Panc1 (cell line): Measurements from ENCODE around the gene CACFD1. TPM values are rescaled to one million over a fixed set of nuclear protein-coding genes. Genes with fewer than 3 reads are reported as not detected.

ENCODE experiments used
- ATAC-seq: fragments of 200-7000 bp; cut with Tn5 transposase; 2 replicates; pipeline ENCODE4 v1.9.1; 2020; ENCODE audit warnings: mild to moderate bottlenecking, moderate library complexity
- BruUV-seq: library from RNA; stranded (reverse); fragments of 400-500 nt; replicated peaks from 2 replicates; lab custom pipeline; 2021; lab: Mats Ljungman, UMichigan
- CTCF ChIA-PET: fragments of 300-600 bp; sonication (Branson Sonifier 250); formaldehyde crosslinking; loops from one replicate; lab custom pipeline; 2022; ENCODE audit warnings: antibody characterized with exemption; lab: Charles Lee
- POLR2A ChIA-PET: fragments of 300-600 bp; sonication (Branson Sonifier 250); formaldehyde crosslinking; loops from one replicate; lab custom pipeline; 2022; ENCODE audit warnings: antibody characterized with exemption; lab: Charles Lee
- DNase-seq: peaks from one replicate; pipeline ENCODE4 v3.0.0-alpha.2; 2010; ENCODE audit warnings: low read depth, low spot score
- H3K27ac ChIP-seq: 2 replicates; pipeline ENCODE4 v1.5.1; 2011; ENCODE audit warnings: mild to moderate bottlenecking, low read length, inconsistent platforms
- H3K27me3 ChIP-seq: fragments of 200-500 bp; sonication (Bioruptor generic); 2 replicates; pipeline ENCODE4 v1.6.0; 2014; ENCODE audit warnings: low read length, inconsistent platforms; ENCODE audit not compliant: control insufficient read depth, insufficient read depth
- H3K36me3 ChIP-seq: fragments of 200-500 bp; sonication (Bioruptor generic); 2 replicates; pipeline ENCODE4 v1.5.1; 2014; ENCODE audit warnings: inconsistent platforms, mild to moderate bottlenecking, low read length, moderate library complexity; ENCODE audit not compliant: control insufficient read depth, insufficient read depth
- H3K4me1 ChIP-seq: 2 replicates; pipeline ENCODE4 v1.5.1; 2011; ENCODE audit warnings: inconsistent platforms, mild to moderate bottlenecking, low read length, moderate library complexity; ENCODE audit not compliant: control insufficient read depth, insufficient read depth
- H3K4me3 ChIP-seq, 2 experiments: 2 replicates each; pipeline ENCODE4 v1.5.1; 2011 to 2012; ENCODE audit warnings: low read depth in 2 of 2, low read length in 2 of 2, mild to moderate bottlenecking in 2 of 2, inconsistent platforms in 1 of 2, moderate library complexity in 1 of 2
- H3K9me3 ChIP-seq: fragments of 200-500 bp; sonication (Bioruptor generic); 2 replicates; pipeline ENCODE4 v1.5.1; 2014; ENCODE audit warnings: low read depth, mild to moderate bottlenecking, inconsistent platforms, low read length, moderate library complexity; ENCODE audit not compliant: control insufficient read depth, insufficient read depth
- CTCF ChIP-seq: fragments of 450-650 bp; IDR thresholded peaks from 2 replicates; pipeline ENCODE4 v1.5.1; 2017; ENCODE audit warnings: mild to moderate bottlenecking
- POLR2AphosphoS5 ChIP-seq: IDR thresholded peaks from 2 replicates; pipeline ENCODE4 v1.6.1; 2012; ENCODE audit warnings: mild to moderate bottlenecking, low read depth, low read length, moderate library complexity
- REST ChIP-seq, 2 experiments: IDR thresholded peaks; 2 replicates each; pipeline ENCODE4 v1.6.1; 2011 to 2012; ENCODE audit warnings: low read depth in 2 of 2, control low read depth in 1 of 2, low read length in 1 of 2, mild to moderate bottlenecking in 1 of 2, moderate library complexity in 1 of 2; ENCODE audit not compliant: insufficient read depth in 1 of 2
- SIN3A ChIP-seq: IDR thresholded peaks from 2 replicates; pipeline ENCODE4 v1.6.1; 2012; ENCODE audit warnings: low read depth, mild to moderate bottlenecking, low read length, moderate library complexity, borderline replicate concordance; ENCODE audit not compliant: insufficient read depth
- TCF7L2 ChIP-seq: IDR thresholded peaks from 2 replicates; pipeline ENCODE4 v1.6.1; 2011; ENCODE audit warnings: mild to moderate bottlenecking, low read depth, low read length, inconsistent platforms
- in situ Hi-C: cut with HindIII; loops from 2 replicates; pipeline ENCODE4 v1.10.0; 2016; ENCODE audit warnings: low sequenced_read_pairs, low pct_unique_long_range_greater_than_20kb
- intact Hi-C: fragments of 100-400 bp; cut with micrococcal nuclease; formaldehyde crosslinking; loops from one replicate; pipeline ENCODE4 v1.10.0; 2022; ENCODE audit not compliant: unreplicated experiment
- total RNA-seq: library from RNA; stranded (reverse); gene quantifications from one replicate; pipeline ENCODE4 v1.2.1, GENCODE V29; 2021; ENCODE audit not compliant: unreplicated experiment

The CACFD1 gene
- total RNA-seq, 1 experiment from 2014 or later = 13.9 TPM

GRCh38 chr9:133499132-133499891 lies 39.5 kb downstream of the CACFD1 start:
- in situ Hi-C loops (no loop called here), intact Hi-C loops (no loop called here)
- no TSS peak for BruUV-seq
- no peaks in the 10 kb centered on the region for H3K4me1 ChIP-seq
- ATAC-seq (no peak), DNase-seq (no peak)
- POLR2A ChIA-PET = no interaction called here
- H3K36me3 ChIP-seq = no peaks in the 10 kb centered on the region
- CTCF ChIA-PET = no interaction called here
- H3K27ac ChIP-seq = no peak overlapping the region
- no peak for TF ChIP-seq POLR2AphosphoS5
- no peak for TF ChIP-seq CTCF
- no peak for TF ChIP-seq REST (IDR thresholded peaks at IDR 0.05; ENCODE audit: insufficient read depth in 1 of 2, low read depth in 2 of 2, low read length in 1 of 2)
- no peak for TF ChIP-seq SIN3A
- TF ChIP-seq TCF7L2 = no peak
- peaks cover 12% of the 10 kb centered on the region; the same call in 1 of the 2 replicates for H3K9me3 ChIP-seq
- H3K4me3 ChIP-seq = no peak overlapping the region
- H3K27me3 ChIP-seq = no peaks in the 10 kb centered on the region

GRCh38 chr9:133499892-133500270 lies 40.1 kb downstream of the CACFD1 start:
- Histone ChIP-seq H3K4me3 (no peak overlapping the region), H3K4me1 (no peaks in the 10 kb centered on the region), H3K27me3 (no peaks in the 10 kb centered on the region), H3K36me3 (no peaks in the 10 kb centered on the region), H3K27ac (no peak overlapping the region), H3K9me3 (peaks cover 12% of the 10 kb centered on the region; the same call in 1 of the 2 replicates)
- ChIA-PET POLR2A (no interaction called here), CTCF (no interaction called here)
- in situ Hi-C loops = no loop called here
- intact Hi-C loops = no loop called here
- no peak for TF ChIP-seq TCF7L2
- TF ChIP-seq SIN3A = no peak
- DNase-seq = no peak
- no TSS peak for BruUV-seq
- ATAC-seq = no peak

GRCh38 chr9:133502112-133502511 lies 42.3 kb downstream of the CACFD1 start:
- ChIA-PET POLR2A (no interaction called here), CTCF (no interaction called here)
- no peak for DNase-seq
- no peak overlapping the region for H3K4me3 ChIP-seq
- in situ Hi-C loops (no loop called here), intact Hi-C loops (no loop called here)
- H3K9me3 ChIP-seq = peaks cover 12% of the 10 kb centered on the region; the same call in 1 of the 2 replicates
- no TSS peak for BruUV-seq
- ATAC-seq = no peak
- no peaks in the 10 kb centered on the region for H3K27me3 ChIP-seq
- no peaks in the 10 kb centered on the region for H3K36me3 ChIP-seq
- no peak for TF ChIP-seq REST (IDR thresholded peaks at IDR 0.05; ENCODE audit: insufficient read depth in 1 of 2, low read depth in 2 of 2, low read length in 1 of 2)
- peaks cover 6% of the 10 kb centered on the region; the same call in 1 of the 2 replicates for H3K4me1 ChIP-seq
- no peak overlapping the region for H3K27ac ChIP-seq
